ENCODE data around the gene TMEM170B. TPM values are rescaled to one million over a fixed set of nuclear protein-coding genes. Genes with fewer than 3 reads are reported as not detected.
A peak's percentile ranks its signal among the peaks of the same experiment; 100 is the strongest.

The TMEM170B gene
- total and polyA plus RNA-seq, 5 donors from 2014 or later = 0.06 to 0.27 (median 0.21) TPM; not detected in 1

GRCh38 chr6:11534561-11534960, 3.0 kb upstream of the TMEM170B start:
- ATAC-seq (ENCODE audit: low read depth in 2 of 2) = no peak
- peaks cover 17% of the 10 kb centered on the region for H3K4me1 ChIP-seq (ENCODE audit: control insufficient read depth, insufficient read depth, low read length, poor library complexity, severe bottlenecking)
- H3K27me3 ChIP-seq (ENCODE audit: control insufficient read depth, insufficient read depth, low read length) = peaks cover 24% of the 10 kb centered on the region
- Mint-ChIP-seq H3K4me1 (peaks cover 4 to 12% (median 7%) of the 10 kb centered on the region in 4 donors), H3K27ac (no peak overlapping the region), H3K27me3 (peaks cover 55% of the 10 kb centered on the region), H3K9me3 (no peaks in the 10 kb centered on the region), H3K4me3 (peak overlapping the region in 3 of 4 donors; percentile 22 to 65 (median 23)), H3K36me3 (no peaks in the 10 kb centered on the region)
- DNase-seq = no peak
- H3K27ac ChIP-seq (ENCODE audit: insufficient read depth, low read length, poor library complexity, severe bottlenecking) = no peak overlapping the region
- no peaks in the 10 kb centered on the region for H3K9me3 ChIP-seq (ENCODE audit: control insufficient read depth in 2 of 2, low read length in 2 of 2)
- H3K36me3 ChIP-seq (ENCODE audit: control insufficient read depth, insufficient read depth, low read length) = no peaks in the 10 kb centered on the region
- no peak overlapping the region for H3K4me3 ChIP-seq (ENCODE audit: low read depth, low read length)

- Mint-ChIP-seq H3K27ac (no peak overlapping the region), H3K4me1 (peaks cover 4 to 14% (median 8%) of the 10 kb centered on the region in 4 donors), H3K36me3 (no peaks in the 10 kb centered on the region), H3K27me3 (peaks cover 59% of the 10 kb centered on the region), H3K4me3 (peak overlapping the region; percentile 18 to 91 (median 22)), H3K9me3 (peaks cover 0 to 2% (median 0%) of the 10 kb centered on the region in 7 donors)
- no peaks in the 10 kb centered on the region for H3K36me3 ChIP-seq (ENCODE audit: control insufficient read depth, insufficient read depth, low read length)
- no peaks in the 10 kb centered on the region for H3K9me3 ChIP-seq (ENCODE audit: control insufficient read depth in 2 of 2, low read length in 2 of 2)
- H3K27me3 ChIP-seq (ENCODE audit: control insufficient read depth, insufficient read depth, low read length) = peaks cover 30% of the 10 kb centered on the region
- H3K4me1 ChIP-seq (ENCODE audit: control insufficient read depth, insufficient read depth, low read length, poor library complexity, severe bottlenecking) = peaks cover 17% of the 10 kb centered on the region
- no peak overlapping the region for H3K4me3 ChIP-seq (ENCODE audit: low read depth, low read length)
- peak in 1 of 3 donors; percentile 13 for DNase-seq
- H3K27ac ChIP-seq (ENCODE audit: insufficient read depth, low read length, poor library complexity, severe bottlenecking) = no peak overlapping the region
- no peak for ATAC-seq (ENCODE audit: low read depth in 2 of 2)
Measured at GRCh38 chr6:11535801-11536230, 1.7 kb upstream of the TMEM170B start.

GRCh38 chr6:11536795-11537194, 754 bp upstream of the TMEM170B start:
- Histone ChIP-seq H3K27me3 (ENCODE audit: control insufficient read depth, insufficient read depth, low read length) (peaks cover 27% of the 10 kb centered on the region), H3K4me3 (ENCODE audit: low read depth, low read length) (peak overlapping the region; percentile 79), H3K36me3 (ENCODE audit: control insufficient read depth, insufficient read depth, low read length) (no peaks in the 10 kb centered on the region), H3K4me1 (ENCODE audit: control insufficient read depth, insufficient read depth, low read length, poor library complexity, severe bottlenecking) (peaks cover 17% of the 10 kb centered on the region), H3K27ac (ENCODE audit: insufficient read depth, low read length, poor library complexity, severe bottlenecking) (no peak overlapping the region), H3K9me3 (ENCODE audit: control insufficient read depth in 2 of 2, low read length in 2 of 2) (no peaks in the 10 kb centered on the region)
- peaks cover 0 to 2% (median 0%) of the 10 kb centered on the region in 7 donors for H3K9me3 Mint-ChIP-seq
- DNase-seq (no peak), ATAC-seq (ENCODE audit: low read depth in 2 of 2) (no peak)
- H3K27me3 Mint-ChIP-seq = peaks cover 61% of the 10 kb centered on the region
- peak overlapping the region; percentile 86 to 93 (median 89) for H3K4me3 Mint-ChIP-seq
- no peaks in the 10 kb centered on the region for H3K36me3 Mint-ChIP-seq
- peak overlapping the region in 2 of 3 donors; percentile 70 to 76 for H3K27ac Mint-ChIP-seq
- peaks cover 4 to 14% (median 8%) of the 10 kb centered on the region in 4 donors for H3K4me1 Mint-ChIP-seq

GRCh38 chr6:11538052-11538818, 686 bp downstream of the TMEM170B start:
- Mint-ChIP-seq H3K4me3 (peak overlapping the region; percentile 21 to 97 (median 87)), H3K27me3 (peaks cover 58% of the 10 kb centered on the region), H3K4me1 (peaks cover 4 to 17% (median 8%) of the 10 kb centered on the region in 4 donors), H3K36me3 (no peaks in the 10 kb centered on the region), H3K27ac (peak overlapping the region in 2 of 3 donors; percentile 39 to 79), H3K9me3 (peaks cover 0 to 2% (median 0%) of the 10 kb centered on the region in 7 donors)
- no peaks in the 10 kb centered on the region for H3K9me3 ChIP-seq (ENCODE audit: control insufficient read depth in 2 of 2, low read length in 2 of 2)
- H3K36me3 ChIP-seq (ENCODE audit: control insufficient read depth, insufficient read depth, low read length) = no peaks in the 10 kb centered on the region
- H3K27ac ChIP-seq (ENCODE audit: insufficient read depth, low read length, poor library complexity, severe bottlenecking) = no peak overlapping the region
- peak overlapping the region; percentile 34 for H3K4me3 ChIP-seq (ENCODE audit: low read depth, low read length)
- H3K4me1 ChIP-seq (ENCODE audit: control insufficient read depth, insufficient read depth, low read length, poor library complexity, severe bottlenecking) = peaks cover 17% of the 10 kb centered on the region
- peaks cover 23% of the 10 kb centered on the region for H3K27me3 ChIP-seq (ENCODE audit: control insufficient read depth, insufficient read depth, low read length)
- ATAC-seq (ENCODE audit: low read depth in 2 of 2) = peak in 1 of 2 donors; percentile 6
- peak; percentile 3 to 37 (median 26) for DNase-seq

GRCh38 chr6:11538819-11539468, 1.4 kb downstream of the TMEM170B start:
- ATAC-seq (ENCODE audit: low read depth in 2 of 2) (no peak), DNase-seq (peak in 1 of 3 donors; percentile 10)
- H3K27ac ChIP-seq (ENCODE audit: insufficient read depth, low read length, poor library complexity, severe bottlenecking) = no peak overlapping the region
- H3K36me3 ChIP-seq (ENCODE audit: control insufficient read depth, insufficient read depth, low read length) = no peaks in the 10 kb centered on the region
- Mint-ChIP-seq H3K36me3 (no peaks in the 10 kb centered on the region), H3K4me3 (peak overlapping the region; percentile 21 to 97 (median 87)), H3K4me1 (peaks cover 4 to 17% (median 8%) of the 10 kb centered on the region in 4 donors), H3K9me3 (peaks cover 0 to 2% (median 0%) of the 10 kb centered on the region in 7 donors), H3K27me3 (peaks cover 54% of the 10 kb centered on the region), H3K27ac (peak overlapping the region in 1 of 3 donors; percentile 79)
- peak overlapping the region; percentile 34 for H3K4me3 ChIP-seq (ENCODE audit: low read depth, low read length)
- peaks cover 17% of the 10 kb centered on the region for H3K4me1 ChIP-seq (ENCODE audit: control insufficient read depth, insufficient read depth, low read length, poor library complexity, severe bottlenecking)
- H3K27me3 ChIP-seq (ENCODE audit: control insufficient read depth, insufficient read depth, low read length) = peaks cover 23% of the 10 kb centered on the region
- no peaks in the 10 kb centered on the region for H3K9me3 ChIP-seq (ENCODE audit: control insufficient read depth in 2 of 2, low read length in 2 of 2)

GRCh38 chr6:11542863-11543262, 5.3 kb downstream of the TMEM170B start:
- H3K9me3 Mint-ChIP-seq = peaks cover 0 to 2% (median 0%) of the 10 kb centered on the region in 7 donors
- H3K4me3 Mint-ChIP-seq = no peak overlapping the region
- peaks cover 31% of the 10 kb centered on the region for H3K27me3 Mint-ChIP-seq
- H3K4me3 ChIP-seq (ENCODE audit: low read depth, low read length) = no peak overlapping the region
- H3K9me3 ChIP-seq (ENCODE audit: control insufficient read depth in 2 of 2, low read length in 2 of 2) = no peaks in the 10 kb centered on the region
- peaks cover 15% of the 10 kb centered on the region for H3K27me3 ChIP-seq (ENCODE audit: control insufficient read depth, insufficient read depth, low read length)
- ATAC-seq (ENCODE audit: low read depth in 2 of 2) (no peak), DNase-seq (no peak)
- H3K36me3 Mint-ChIP-seq = no peaks in the 10 kb centered on the region
- no peak overlapping the region for H3K27ac ChIP-seq (ENCODE audit: insufficient read depth, low read length, poor library complexity, severe bottlenecking)
- H3K4me1 Mint-ChIP-seq = peaks cover 0 to 13% (median 5%) of the 10 kb centered on the region in 4 donors
- no peaks in the 10 kb centered on the region for H3K36me3 ChIP-seq (ENCODE audit: control insufficient read depth, insufficient read depth, low read length)
- no peak overlapping the region for H3K27ac Mint-ChIP-seq
- peaks cover 9% of the 10 kb centered on the region for H3K4me1 ChIP-seq (ENCODE audit: control insufficient read depth, insufficient read depth, low read length, poor library complexity, severe bottlenecking)

- Histone ChIP-seq H3K27ac (ENCODE audit: insufficient read depth, low read length, poor library complexity, severe bottlenecking) (no peak overlapping the region), H3K9me3 (ENCODE audit: control insufficient read depth in 2 of 2, low read length in 2 of 2) (no peaks in the 10 kb centered on the region), H3K36me3 (ENCODE audit: control insufficient read depth, insufficient read depth, low read length) (no peaks in the 10 kb centered on the region), H3K4me1 (ENCODE audit: control insufficient read depth, insufficient read depth, low read length, poor library complexity, severe bottlenecking) (peaks cover 1% of the 10 kb centered on the region), H3K4me3 (ENCODE audit: low read depth, low read length) (no peak overlapping the region), H3K27me3 (ENCODE audit: control insufficient read depth, insufficient read depth, low read length) (peaks cover 13% of the 10 kb centered on the region)
- ATAC-seq (ENCODE audit: low read depth in 2 of 2) (no peak), DNase-seq (no peak)
- Mint-ChIP-seq H3K27me3 (peaks cover 31% of the 10 kb centered on the region), H3K36me3 (no peaks in the 10 kb centered on the region), H3K27ac (no peak overlapping the region), H3K9me3 (peaks cover 0 to 2% (median 0%) of the 10 kb centered on the region in 7 donors), H3K4me3 (no peak overlapping the region), H3K4me1 (peaks cover 0 to 9% (median under 1%) of the 10 kb centered on the region in 4 donors)
Measured at GRCh38 chr6:11543919-11544518, 6.5 kb downstream of the TMEM170B start.
